Cardiac muscle cell (in vitro differentiated cells and primary cell): ENCODE results near the gene GJA3. TPM values are rescaled to one million over a fixed set of nuclear protein-coding genes. Genes with fewer than 3 reads are reported as not detected.

Source experiments
- DNase-seq, 2 donors: peaks; one replicate each; pipeline versions ENCODE4 v3.0.0 to v3.0.0-alpha.2; 2010 to 2017; ENCODE audit warnings: low read depth in 1 of 2, low spot score in 1 of 2
- H3K27ac ChIP-seq: fragments of 200-600 bp; sonication (generic); 2 replicates; pipeline ENCODE4 v1.5.1; 2016
- H3K27me3 ChIP-seq: fragments of 200-600 bp; sonication (generic); 2 replicates; pipeline ENCODE4 v1.6.0; 2016; ENCODE audit warnings: control low read depth
- H3K36me3 ChIP-seq: fragments of 200-600 bp; sonication (generic); 2 replicates; pipeline ENCODE4 v1.5.1; 2016; ENCODE audit warnings: control low read depth
- H3K4me1 ChIP-seq: fragments of 200-600 bp; sonication (generic); 2 replicates; pipeline ENCODE4 v1.8.1; 2017; ENCODE audit warnings: low read depth, mild to moderate bottlenecking, mixed run types
- H3K4me3 ChIP-seq: fragments of 200-600 bp; sonication (generic); 2 replicates; pipeline ENCODE4 v1.5.1; 2016; ENCODE audit warnings: mild to moderate bottlenecking
- H3K9me3 ChIP-seq: fragments of 200-600 bp; sonication (generic); 2 replicates; pipeline ENCODE4 v1.5.1; 2017; ENCODE audit warnings: low read depth, mild to moderate bottlenecking, control low read depth
- CTCF ChIP-seq: IDR thresholded peaks from 2 replicates; pipeline ENCODE4 v1.5.1; 2012; ENCODE audit warnings: low read depth, mild to moderate bottlenecking, low read length
- polyA plus RNA-seq: library from polyadenylated mRNA; unstranded; fragments of >200 nt; fragmentation: Nextera tagmentation; extraction: Ambion mirVana; gene quantifications from 2 replicates; pipeline ENCODE4 v1.2.1, GENCODE V29; 2016
- total RNA-seq: library from RNA; depleted of rRNA; stranded (reverse); fragments of >200 nt; gene quantifications from 2 replicates; pipeline ENCODE4 v1.2.3, GENCODE V29; 2016

GJA3 gene
- total and polyA plus RNA-seq, 2 experiments from 2014 or later, result 123 to 201 TPM

- Histone ChIP-seq H3K9me3 (no peaks in the 10 kb centered on the region), H3K4me1 (peaks cover 11% of the 10 kb centered on the region), H3K27ac (no peak overlapping the region), H3K27me3 (peaks cover 1% of the 10 kb centered on the region), H3K4me3 (no peak overlapping the region), H3K36me3 (no peaks in the 10 kb centered on the region)
- TF ChIP-seq CTCF, result no peak
- no peak for DNase-seq
Measured at GRCh38 chr13:20177049-20177831, 16.4 kb upstream of the GJA3 start.

- H3K27me3 ChIP-seq, result peaks cover 8% of the 10 kb centered on the region
- DNase-seq, result no peak
- H3K9me3 ChIP-seq, result no peaks in the 10 kb centered on the region
- H3K4me1 ChIP-seq, result peaks cover 11% of the 10 kb centered on the region
- H3K4me3 ChIP-seq, result no peak overlapping the region
- TF ChIP-seq CTCF, result no peak
- no peaks in the 10 kb centered on the region for H3K36me3 ChIP-seq
- H3K27ac ChIP-seq, result no peak overlapping the region
Measured at GRCh38 chr13:20175907-20176652, 15.2 kb upstream of the GJA3 start.

- Histone ChIP-seq H3K36me3 (no peaks in the 10 kb centered on the region), H3K4me3 (no peak overlapping the region), H3K9me3 (no peaks in the 10 kb centered on the region), H3K4me1 (peaks cover 11% of the 10 kb centered on the region), H3K27ac (no peak overlapping the region), H3K27me3 (peaks cover 10% of the 10 kb centered on the region)
- no peak for DNase-seq
- TF ChIP-seq CTCF, result no peak
Measured at GRCh38 chr13:20175406-20175794, 14.5 kb upstream of the GJA3 start.

- no peak overlapping the region for H3K27ac ChIP-seq
- no peak overlapping the region for H3K4me3 ChIP-seq
Measured at GRCh38 chr13:20174656-20175405, 14.0 kb upstream of the GJA3 start.

More at GRCh38 chr13:20174656-20175405, 14.0 kb upstream of the GJA3 start:
- no peaks in the 10 kb centered on the region for H3K9me3 ChIP-seq
- DNase-seq, result peak in 1 of 2 donors; percentile 94
- peaks cover 12% of the 10 kb centered on the region for H3K27me3 ChIP-seq
- peaks cover 11% of the 10 kb centered on the region for H3K4me1 ChIP-seq
- no peaks in the 10 kb centered on the region for H3K36me3 ChIP-seq
- no peak for TF ChIP-seq CTCF
